ENCODE measurements around the gene LYSMD2. TPM values are rescaled to one million over a fixed set of nuclear protein-coding genes. Genes with fewer than 3 reads are reported as not detected.

Gene LYSMD2
- total and polyA plus RNA-seq, 9 of the 15 experiments (the other 6 are each of a cell fraction or from before 2014, with no cell fraction given), result 4.3 to 30.3 (median 9.8) TPM

DNA sequence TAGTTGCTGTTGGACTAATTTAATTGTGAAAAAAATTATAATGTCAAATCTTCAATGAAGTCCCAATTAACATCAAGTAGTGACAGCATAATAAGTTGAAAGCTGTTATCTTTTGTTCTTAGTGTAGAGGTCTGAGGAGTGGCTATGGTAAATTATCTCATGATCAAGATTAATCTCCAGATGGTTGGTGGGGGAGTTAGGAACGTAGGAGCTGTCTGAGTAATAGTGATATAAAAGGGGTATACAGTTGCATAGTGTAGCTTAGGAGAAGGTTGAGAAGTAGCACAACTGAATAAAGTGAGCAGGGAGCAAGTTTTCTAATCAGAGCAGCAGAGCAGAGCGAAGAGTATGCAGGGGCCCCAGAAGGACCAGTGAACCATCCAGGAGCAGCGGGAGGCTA is 33.4 kb upstream of the LYSMD2 start (continued):
- no peak for TF ChIP-seq E2F4 (CRISPR knock-in tag; IDR thresholded peaks at IDR 0.05; ENCODE audit: low read depth)
- TF ChIP-seq ATF3 (IDR thresholded peaks at IDR 0.05), result no peak
- no peak for TF ChIP-seq ATF3 (CRISPR knock-in tag; conservative IDR thresholded peaks at IDR 0.05)
- TF ChIP-seq, protein P1, sequence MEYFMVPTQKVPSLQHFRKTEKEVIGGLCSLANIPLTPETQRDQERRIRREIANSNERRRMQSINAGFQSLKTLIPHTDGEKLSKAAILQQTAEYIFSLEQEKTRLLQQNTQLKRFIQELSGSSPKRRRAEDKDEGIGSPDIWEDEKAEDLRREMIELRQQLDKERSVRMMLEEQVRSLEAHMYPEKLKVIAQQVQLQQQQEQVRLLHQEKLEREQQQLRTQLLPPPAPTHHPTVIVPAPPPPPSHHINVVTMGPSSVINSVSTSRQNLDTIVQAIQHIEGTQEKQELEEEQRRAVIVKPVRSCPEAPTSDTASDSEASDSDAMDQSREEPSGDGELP (CRISPR knock-in tag; IDR thresholded peaks at IDR 0.05; ENCODE audit: borderline replicate concordance), result no peak
- TF ChIP-seq, protein P2, sequence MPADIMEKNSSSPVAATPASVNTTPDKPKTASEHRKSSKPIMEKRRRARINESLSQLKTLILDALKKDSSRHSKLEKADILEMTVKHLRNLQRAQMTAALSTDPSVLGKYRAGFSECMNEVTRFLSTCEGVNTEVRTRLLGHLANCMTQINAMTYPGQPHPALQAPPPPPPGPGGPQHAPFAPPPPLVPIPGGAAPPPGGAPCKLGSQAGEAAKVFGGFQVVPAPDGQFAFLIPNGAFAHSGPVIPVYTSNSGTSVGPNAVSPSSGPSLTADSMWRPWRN (IDR thresholded peaks at IDR 0.05; ENCODE audit: low read depth), result no peak
- TF ChIP-seq CAMTA2 (CRISPR knock-in tag; conservative IDR thresholded peaks at IDR 0.05), result no peak
- no peak for TF ChIP-seq PCBP1 (IDR thresholded peaks at IDR 0.05; ENCODE audit: low read depth, low read length, poor library complexity, severe bottlenecking)
- no peak for TF ChIP-seq SIX5 (IDR thresholded peaks at IDR 0.05; ENCODE audit: borderline replicate concordance in 1 of 2, insufficient read depth in 1 of 2, low read depth in 1 of 2, low read length in 2 of 2)
- no peak for TF ChIP-seq SAP30 (IDR thresholded peaks at IDR 0.05; ENCODE audit: borderline replicate concordance, insufficient read depth, low read depth, low read length, poor library complexity, severe bottlenecking)

Measured in K562 (cell line).